Measurements from ENCODE around the gene MLEC.

MLEC gene

DNA sequence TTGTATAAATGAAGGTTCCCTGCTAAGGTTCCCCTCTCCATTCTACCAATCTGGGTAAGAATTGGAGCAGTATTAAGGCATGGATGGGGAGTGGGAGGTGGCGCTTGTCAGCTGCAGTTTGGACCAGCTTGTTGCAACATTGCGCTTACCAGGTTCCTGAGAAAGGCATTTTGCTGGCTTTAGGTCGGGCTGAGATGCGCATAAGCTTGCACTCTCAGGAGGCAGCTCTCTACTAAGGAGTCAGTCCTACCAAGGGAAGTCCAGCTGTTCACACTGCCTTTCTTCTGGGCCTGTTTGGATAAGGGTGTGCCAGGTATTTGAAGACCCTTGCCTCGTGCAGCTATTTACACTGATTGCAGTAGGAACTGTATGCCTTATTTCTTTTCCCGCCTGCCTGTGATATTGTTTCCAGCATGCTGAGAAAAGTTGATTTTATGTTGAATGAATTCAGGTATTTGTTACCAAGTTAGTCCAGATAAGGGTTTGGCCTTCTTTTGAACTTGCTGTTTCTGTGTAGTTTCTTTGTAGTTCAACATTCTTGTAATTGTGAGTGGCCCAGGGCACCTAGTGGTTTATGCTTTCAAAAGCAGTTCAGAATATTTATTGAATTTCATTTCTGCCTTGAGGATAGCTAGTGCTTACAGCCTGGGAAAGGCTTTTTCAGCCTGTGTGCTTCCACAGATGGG, 2.6 kb downstream of the MLEC start:
- no peaks in the 10 kb centered on the region for H3K9me3 ChIP-seq (ENCODE audit: severe bottlenecking)
- H3K4me3 ChIP-seq (ENCODE audit: severe bottlenecking): peak overlapping the region; percentile 94
- H3K27ac ChIP-seq (ENCODE audit: poor library complexity, severe bottlenecking): no peak overlapping the region
- ATAC-seq (ENCODE audit: low read depth): no peak
- peaks cover 21% of the 10 kb centered on the region for H3K36me3 ChIP-seq (ENCODE audit: low read depth)
- no peaks in the 10 kb centered on the region for H3K27me3 ChIP-seq (ENCODE audit: insufficient read depth, poor library complexity, severe bottlenecking)
- peaks cover 12% of the 10 kb centered on the region for H3K4me1 ChIP-seq (ENCODE audit: insufficient read depth, poor library complexity, severe bottlenecking)
- no peak for DNase-seq (ENCODE audit: low spot score)
- TF ChIP-seq, protein P1, sequence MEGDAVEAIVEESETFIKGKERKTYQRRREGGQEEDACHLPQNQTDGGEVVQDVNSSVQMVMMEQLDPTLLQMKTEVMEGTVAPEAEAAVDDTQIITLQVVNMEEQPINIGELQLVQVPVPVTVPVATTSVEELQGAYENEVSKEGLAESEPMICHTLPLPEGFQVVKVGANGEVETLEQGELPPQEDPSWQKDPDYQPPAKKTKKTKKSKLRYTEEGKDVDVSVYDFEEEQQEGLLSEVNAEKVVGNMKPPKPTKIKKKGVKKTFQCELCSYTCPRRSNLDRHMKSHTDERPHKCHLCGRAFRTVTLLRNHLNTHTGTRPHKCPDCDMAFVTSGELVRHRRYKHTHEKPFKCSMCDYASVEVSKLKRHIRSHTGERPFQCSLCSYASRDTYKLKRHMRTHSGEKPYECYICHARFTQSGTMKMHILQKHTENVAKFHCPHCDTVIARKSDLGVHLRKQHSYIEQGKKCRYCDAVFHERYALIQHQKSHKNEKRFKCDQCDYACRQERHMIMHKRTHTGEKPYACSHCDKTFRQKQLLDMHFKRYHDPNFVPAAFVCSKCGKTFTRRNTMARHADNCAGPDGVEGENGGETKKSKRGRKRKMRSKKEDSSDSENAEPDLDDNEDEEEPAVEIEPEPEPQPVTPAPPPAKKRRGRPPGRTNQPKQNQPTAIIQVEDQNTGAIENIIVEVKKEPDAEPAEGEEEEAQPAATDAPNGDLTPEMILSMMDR (IDR thresholded peaks at IDR 0.05; ENCODE audit: poor library complexity, severe bottlenecking): no peak

DNA sequence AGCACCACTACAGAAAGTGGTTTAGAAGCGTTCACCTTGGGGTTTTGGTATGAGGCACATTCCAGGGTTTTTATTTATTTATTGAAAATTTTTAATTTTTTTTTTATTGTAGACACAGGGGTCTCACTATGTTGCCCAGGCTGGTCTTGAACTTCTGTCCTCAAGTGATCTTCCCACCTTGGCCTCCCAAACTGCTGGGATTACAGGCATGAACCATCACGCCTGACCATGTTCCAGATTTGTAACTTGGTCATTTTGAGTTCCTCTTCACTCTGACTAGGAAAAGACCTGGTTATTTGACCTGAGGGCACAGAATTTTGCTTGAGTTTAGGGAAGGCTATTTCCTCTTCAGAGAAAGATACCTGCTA, 3.1 kb downstream of the MLEC start:
- ATAC-seq (ENCODE audit: low read depth) (no peak), DNase-seq (ENCODE audit: low spot score) (no peak)
- Histone ChIP-seq H3K4me3 (ENCODE audit: severe bottlenecking) (no peak overlapping the region), H3K9me3 (ENCODE audit: severe bottlenecking) (no peaks in the 10 kb centered on the region), H3K4me1 (ENCODE audit: insufficient read depth, poor library complexity, severe bottlenecking) (peaks cover 8% of the 10 kb centered on the region), H3K36me3 (ENCODE audit: low read depth) (peaks cover 26% of the 10 kb centered on the region), H3K27ac (ENCODE audit: poor library complexity, severe bottlenecking) (no peak overlapping the region), H3K27me3 (ENCODE audit: insufficient read depth, poor library complexity, severe bottlenecking) (no peaks in the 10 kb centered on the region)
- TF ChIP-seq, protein P1 (IDR thresholded peaks at IDR 0.05; ENCODE audit: poor library complexity, severe bottlenecking): no peak

DNA sequence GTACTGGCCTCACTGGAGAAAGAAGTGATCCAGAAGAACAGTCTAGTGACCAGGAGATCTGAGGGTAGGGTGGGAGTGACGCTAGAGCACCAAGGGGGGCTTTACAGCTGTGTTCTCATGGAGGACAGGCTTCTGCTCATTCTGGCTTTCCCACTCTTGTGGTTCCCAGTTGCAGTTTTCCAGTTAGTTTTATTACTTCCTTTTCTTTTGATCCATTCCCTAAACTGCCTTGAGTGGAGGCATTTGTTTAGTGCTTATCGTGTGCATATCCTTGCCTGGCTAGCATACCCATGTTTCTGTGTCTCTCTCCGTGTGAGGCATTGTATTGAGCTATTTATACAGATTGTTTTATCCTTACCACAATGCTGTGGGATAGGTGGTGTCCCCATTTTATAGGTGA, 4.0 kb downstream of the MLEC start:
- Histone ChIP-seq H3K27me3 (ENCODE audit: insufficient read depth, poor library complexity, severe bottlenecking) (no peaks in the 10 kb centered on the region), H3K36me3 (ENCODE audit: low read depth) (peaks cover 35% of the 10 kb centered on the region), H3K9me3 (ENCODE audit: severe bottlenecking) (no peaks in the 10 kb centered on the region), H3K4me3 (ENCODE audit: severe bottlenecking) (no peak overlapping the region), H3K27ac (ENCODE audit: poor library complexity, severe bottlenecking) (no peak overlapping the region), H3K4me1 (ENCODE audit: insufficient read depth, poor library complexity, severe bottlenecking) (peaks cover 8% of the 10 kb centered on the region)
- TF ChIP-seq, protein P1 (IDR thresholded peaks at IDR 0.05; ENCODE audit: poor library complexity, severe bottlenecking): no peak
- no peak for DNase-seq (ENCODE audit: low spot score)
- no peak for ATAC-seq (ENCODE audit: low read depth)

DNA sequence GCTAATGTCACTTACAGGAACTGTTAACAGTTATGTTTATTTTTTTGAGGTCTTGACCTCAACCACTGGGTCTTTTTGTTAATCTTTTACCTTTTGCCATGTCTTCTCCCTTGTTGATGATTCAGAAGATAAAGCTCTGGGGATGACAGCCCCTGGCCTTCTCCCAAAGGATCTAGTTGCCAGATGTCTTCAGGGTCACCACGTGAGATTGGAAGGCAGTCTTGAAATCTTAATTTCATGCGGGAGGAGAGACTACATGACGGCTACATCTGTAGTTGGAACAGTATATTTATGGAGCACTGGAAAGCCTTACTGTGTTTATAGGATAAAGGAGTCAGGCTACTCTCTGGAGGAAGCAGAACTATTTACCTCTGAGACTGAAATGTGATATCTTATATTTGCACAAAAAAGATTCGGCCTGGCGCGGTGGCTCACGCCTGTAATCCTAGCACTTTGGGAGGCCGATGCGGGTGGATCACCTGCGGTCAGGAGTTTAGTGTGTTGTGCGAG, 5.6 kb downstream of the MLEC start:
- Histone ChIP-seq H3K9me3 (ENCODE audit: severe bottlenecking) (no peaks in the 10 kb centered on the region), H3K36me3 (ENCODE audit: low read depth) (peaks cover 51% of the 10 kb centered on the region), H3K4me1 (ENCODE audit: insufficient read depth, poor library complexity, severe bottlenecking) (peaks cover 8% of the 10 kb centered on the region), H3K27me3 (ENCODE audit: insufficient read depth, poor library complexity, severe bottlenecking) (no peaks in the 10 kb centered on the region), H3K4me3 (ENCODE audit: severe bottlenecking) (no peak overlapping the region), H3K27ac (ENCODE audit: poor library complexity, severe bottlenecking) (no peak overlapping the region)
- no peak for DNase-seq (ENCODE audit: low spot score)
- ATAC-seq (ENCODE audit: low read depth): no peak
- TF ChIP-seq, protein P1 (IDR thresholded peaks at IDR 0.05; ENCODE audit: poor library complexity, severe bottlenecking): no peak

DNA sequence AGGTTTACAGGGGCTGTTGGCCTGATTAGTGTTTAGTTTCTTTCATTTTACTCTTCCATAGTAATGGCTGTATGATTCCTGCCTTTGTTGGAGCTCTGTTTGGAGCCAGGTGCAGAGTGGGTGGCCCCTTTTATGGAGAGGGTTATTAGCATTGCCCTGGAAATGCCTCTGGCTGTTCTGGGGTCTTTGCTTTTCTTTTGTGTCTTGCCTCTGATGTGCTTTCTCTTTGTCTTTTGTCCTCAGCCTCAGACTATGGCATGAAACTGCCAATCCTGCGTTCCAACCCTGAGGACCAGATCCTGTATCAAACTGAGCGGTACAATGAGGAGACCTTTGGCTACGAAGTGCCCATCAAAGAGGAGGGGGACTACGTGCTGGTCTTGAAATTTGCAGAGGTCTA, 6.9 kb downstream of the MLEC start:
- TF ChIP-seq, protein P1 (IDR thresholded peaks at IDR 0.05; ENCODE audit: poor library complexity, severe bottlenecking): no peak
- peaks cover 64% of the 10 kb centered on the region for H3K36me3 ChIP-seq (ENCODE audit: low read depth)
- no peak overlapping the region for H3K27ac ChIP-seq (ENCODE audit: poor library complexity, severe bottlenecking)
- H3K4me3 ChIP-seq (ENCODE audit: severe bottlenecking): no peak overlapping the region
- H3K9me3 ChIP-seq (ENCODE audit: severe bottlenecking): no peaks in the 10 kb centered on the region
- H3K27me3 ChIP-seq (ENCODE audit: insufficient read depth, poor library complexity, severe bottlenecking): no peaks in the 10 kb centered on the region
- ATAC-seq (ENCODE audit: low read depth) (no peak), DNase-seq (ENCODE audit: low spot score) (no peak)
- H3K4me1 ChIP-seq (ENCODE audit: insufficient read depth, poor library complexity, severe bottlenecking): peaks cover 8% of the 10 kb centered on the region
